ENCODE data around the gene CXCL3.
A peak's percentile ranks its signal among the peaks of the same experiment; 100 is the strongest.

The CXCL3 gene

GRCh38 chr4:74045772-74046171, 7.3 kb upstream of the CXCL3 start:
- DNase-seq (ENCODE audit: low read depth in 1 of 2, low spot score in 1 of 2): no peak
- in situ Hi-C loops (cut with HindIII; ENCODE audit: low pct_unique_long_range_greater_than_20kb, low sequenced_read_pairs): no loop called here
- TF ChIP-seq JUND (IDR thresholded peaks at IDR 0.05; ENCODE audit: low read depth): no peak

- no peak for DNase-seq (ENCODE audit: low read depth in 1 of 2, low spot score in 1 of 2)
- in situ Hi-C loops (cut with HindIII; ENCODE audit: low pct_unique_long_range_greater_than_20kb, low sequenced_read_pairs): no loop called here
- no peak for TF ChIP-seq JUND (IDR thresholded peaks at IDR 0.05; ENCODE audit: low read depth)
Observed at GRCh38 chr4:74045247-74045646, 6.8 kb upstream of the CXCL3 start.

- no peak for DNase-seq (ENCODE audit: low read depth in 1 of 2, low spot score in 1 of 2)
Observed at GRCh38 chr4:74044677-74045076, 6.2 kb upstream of the CXCL3 start.

DNA sequence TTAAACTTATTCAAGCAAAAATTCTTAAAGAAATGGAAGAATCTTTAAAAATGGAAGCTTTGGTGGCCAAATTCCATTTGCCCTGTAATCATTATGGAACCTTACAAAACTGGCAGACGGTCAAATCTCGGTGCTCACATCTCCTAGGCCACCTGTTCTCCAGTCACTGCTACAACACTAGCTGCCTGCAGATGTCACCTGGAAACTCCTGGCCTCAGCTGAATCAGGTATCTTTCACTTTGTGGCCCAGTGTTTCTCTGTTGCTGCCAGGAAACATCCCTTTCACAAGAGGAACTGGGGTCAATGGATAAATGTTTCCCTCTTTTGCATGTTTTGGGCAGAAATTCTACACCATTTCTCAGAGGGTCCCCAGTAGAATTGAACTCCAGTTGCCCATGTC, 4.2 kb upstream of the CXCL3 start:
- in situ Hi-C loops (cut with HindIII; ENCODE audit: low pct_unique_long_range_greater_than_20kb, low sequenced_read_pairs): no loop called here
- no peak for TF ChIP-seq JUND (IDR thresholded peaks at IDR 0.05; ENCODE audit: low read depth)
- DNase-seq (ENCODE audit: low read depth in 1 of 2, low spot score in 1 of 2): peak in 1 of 2 experiments; percentile 33

More at GRCh38 chr4:74044677-74045076, 6.2 kb upstream of the CXCL3 start:
- TF ChIP-seq JUND (IDR thresholded peaks at IDR 0.05; ENCODE audit: low read depth): no peak
- in situ Hi-C loops (cut with HindIII; ENCODE audit: low pct_unique_long_range_greater_than_20kb, low sequenced_read_pairs): no loop called here

GRCh38 chr4:74041418-74041817, 2.9 kb upstream of the CXCL3 start:
- DNase-seq (ENCODE audit: low read depth in 1 of 2, low spot score in 1 of 2): no peak
- in situ Hi-C loops (cut with HindIII; ENCODE audit: low pct_unique_long_range_greater_than_20kb, low sequenced_read_pairs): no loop called here
- TF ChIP-seq JUND (IDR thresholded peaks at IDR 0.05; ENCODE audit: low read depth): no peak

- in situ Hi-C loops (cut with HindIII; ENCODE audit: low pct_unique_long_range_greater_than_20kb, low sequenced_read_pairs): no loop called here
- no peak for DNase-seq (ENCODE audit: low read depth in 1 of 2, low spot score in 1 of 2)
- no peak for TF ChIP-seq JUND (IDR thresholded peaks at IDR 0.05; ENCODE audit: low read depth)
Observed at GRCh38 chr4:74039315-74039763, 850 bp upstream of the CXCL3 start.

- no peak for DNase-seq (ENCODE audit: low read depth in 1 of 2, low spot score in 1 of 2)
- no peak for TF ChIP-seq JUND (IDR thresholded peaks at IDR 0.05; ENCODE audit: low read depth)
- in situ Hi-C loops (cut with HindIII; ENCODE audit: low pct_unique_long_range_greater_than_20kb, low sequenced_read_pairs): no loop called here
Observed at GRCh38 chr4:74038086-74038424, 434 bp downstream of the CXCL3 start.

- DNase-seq (ENCODE audit: low read depth in 1 of 2, low spot score in 1 of 2): no peak
- in situ Hi-C loops (cut with HindIII; ENCODE audit: low pct_unique_long_range_greater_than_20kb, low sequenced_read_pairs): no loop called here
- no peak for TF ChIP-seq JUND (IDR thresholded peaks at IDR 0.05; ENCODE audit: low read depth)
Observed at GRCh38 chr4:74037076-74037955, 1.2 kb downstream of the CXCL3 start.

DNA sequence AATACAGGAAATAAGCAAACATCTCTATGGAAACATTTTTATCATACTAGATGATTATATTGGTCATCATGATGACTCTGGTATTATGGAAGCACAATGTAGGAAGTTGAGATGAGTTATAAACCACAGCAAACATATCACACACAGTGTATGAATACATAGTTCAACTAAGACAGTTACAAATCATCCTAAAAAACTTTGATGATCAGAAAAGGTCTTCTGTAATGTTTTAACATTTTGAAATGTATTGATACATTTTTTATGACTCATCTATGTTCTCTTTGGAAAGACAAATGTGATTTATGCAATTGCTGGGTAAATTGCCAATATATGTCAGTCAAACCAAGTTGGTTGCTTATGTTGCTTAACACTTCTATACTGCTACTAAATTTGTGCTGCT, 4.8 kb downstream of the CXCL3 start:
- in situ Hi-C loops (cut with HindIII; ENCODE audit: low pct_unique_long_range_greater_than_20kb, low sequenced_read_pairs): no loop called here
- TF ChIP-seq JUND (IDR thresholded peaks at IDR 0.05; ENCODE audit: low read depth): no peak
- no peak for DNase-seq (ENCODE audit: low read depth in 1 of 2, low spot score in 1 of 2)

GRCh38 chr4:74032064-74032463, 6.4 kb downstream of the CXCL3 start:
- in situ Hi-C loops (cut with HindIII; ENCODE audit: low pct_unique_long_range_greater_than_20kb, low sequenced_read_pairs): no loop called here
- DNase-seq (ENCODE audit: low read depth in 1 of 2, low spot score in 1 of 2): no peak
- no peak for TF ChIP-seq JUND (IDR thresholded peaks at IDR 0.05; ENCODE audit: low read depth)

DNA sequence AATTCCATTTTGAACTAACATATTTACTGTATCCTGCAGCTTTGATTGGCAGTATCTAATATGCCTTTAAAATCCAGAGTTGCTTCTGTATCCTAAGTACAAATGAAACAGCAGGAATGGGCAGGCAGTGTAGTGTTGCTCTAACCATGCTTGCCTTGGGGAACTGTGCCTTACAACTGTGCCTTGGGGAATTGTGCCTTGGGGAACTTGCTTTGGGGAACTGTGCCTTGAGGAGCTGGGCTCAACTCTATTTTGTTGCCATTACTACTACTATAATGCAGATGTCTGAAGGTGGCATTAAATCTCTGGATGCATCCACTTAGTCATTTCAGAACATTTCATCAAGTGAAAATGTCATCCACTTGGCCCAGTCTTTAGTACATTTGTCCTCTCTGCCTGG, 6.9 kb downstream of the CXCL3 start:
- DNase-seq (ENCODE audit: low read depth in 1 of 2, low spot score in 1 of 2): no peak
- in situ Hi-C loops (cut with HindIII; ENCODE audit: low pct_unique_long_range_greater_than_20kb, low sequenced_read_pairs): no loop called here
- TF ChIP-seq JUND (IDR thresholded peaks at IDR 0.05; ENCODE audit: low read depth): no peak

- in situ Hi-C loops (cut with HindIII; ENCODE audit: low pct_unique_long_range_greater_than_20kb, low sequenced_read_pairs): no loop called here
- no peak for DNase-seq (ENCODE audit: low read depth in 1 of 2, low spot score in 1 of 2)
- TF ChIP-seq JUND (IDR thresholded peaks at IDR 0.05; ENCODE audit: low read depth): no peak
Observed at GRCh38 chr4:74030285-74030684, 8.2 kb downstream of the CXCL3 start.

- no peak for TF ChIP-seq JUND (IDR thresholded peaks at IDR 0.05; ENCODE audit: low read depth)
- in situ Hi-C loops (cut with HindIII; ENCODE audit: low pct_unique_long_range_greater_than_20kb, low sequenced_read_pairs): no loop called here
- no peak for DNase-seq (ENCODE audit: low read depth in 1 of 2, low spot score in 1 of 2)
Observed at GRCh38 chr4:74028504-74028903, 10.0 kb downstream of the CXCL3 start.

GRCh38 chr4:74023709-74024108, 14.8 kb downstream of the CXCL3 start:
- no peak for TF ChIP-seq JUND (IDR thresholded peaks at IDR 0.05; ENCODE audit: low read depth)
- no peak for DNase-seq (ENCODE audit: low read depth in 1 of 2, low spot score in 1 of 2)
- in situ Hi-C loops (cut with HindIII; ENCODE audit: low pct_unique_long_range_greater_than_20kb, low sequenced_read_pairs): no loop called here
